ENCODE data around the gene TWSG1.
"Not testable (repeated sequence)": the region's sequence is repeated elsewhere in the genome, so short reads cannot be mapped to it uniquely, and the experiment has no call there.

Gene TWSG1

DNA sequence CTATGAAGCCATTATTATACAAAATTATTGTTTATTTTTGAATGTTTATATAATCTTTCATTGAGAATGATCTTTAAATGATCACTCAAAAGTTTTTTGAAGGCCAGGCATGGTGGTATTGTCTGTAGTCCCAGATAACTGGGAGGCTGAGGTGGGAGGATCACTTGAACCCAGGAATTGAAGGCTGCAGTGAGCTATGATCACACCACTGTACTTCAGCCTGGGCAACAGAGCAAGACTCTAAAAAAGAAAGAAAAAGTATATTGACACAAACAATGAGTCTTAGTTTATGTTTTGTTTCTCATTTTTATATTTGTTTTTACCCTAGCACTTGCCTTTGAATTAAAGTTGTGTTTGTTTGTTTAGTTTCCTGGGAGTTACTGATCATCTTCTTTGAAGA, 2.3 kb downstream of the TWSG1 start:
- FAIRE-seq: no peak

DNA sequence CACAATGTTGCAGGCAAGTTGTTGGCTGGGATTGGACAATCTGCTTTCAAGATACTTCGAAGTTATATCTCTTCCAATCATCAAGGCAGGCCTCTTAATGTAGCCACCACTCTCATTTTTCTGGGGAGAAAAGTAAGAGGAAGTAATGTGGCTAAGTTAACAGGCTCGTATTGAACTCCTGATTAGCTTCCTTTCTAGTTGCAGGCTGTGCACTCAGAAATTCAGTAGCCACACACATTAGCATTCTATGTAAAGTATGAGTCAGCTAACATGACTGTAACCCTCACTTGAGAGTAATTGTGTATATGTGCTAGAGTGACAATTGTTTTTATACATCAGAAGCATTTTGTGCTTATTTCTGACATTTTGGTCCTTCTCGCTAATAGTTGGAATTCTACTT, 3.3 kb downstream of the TWSG1 start:
- FAIRE-seq: no peak

DNA sequence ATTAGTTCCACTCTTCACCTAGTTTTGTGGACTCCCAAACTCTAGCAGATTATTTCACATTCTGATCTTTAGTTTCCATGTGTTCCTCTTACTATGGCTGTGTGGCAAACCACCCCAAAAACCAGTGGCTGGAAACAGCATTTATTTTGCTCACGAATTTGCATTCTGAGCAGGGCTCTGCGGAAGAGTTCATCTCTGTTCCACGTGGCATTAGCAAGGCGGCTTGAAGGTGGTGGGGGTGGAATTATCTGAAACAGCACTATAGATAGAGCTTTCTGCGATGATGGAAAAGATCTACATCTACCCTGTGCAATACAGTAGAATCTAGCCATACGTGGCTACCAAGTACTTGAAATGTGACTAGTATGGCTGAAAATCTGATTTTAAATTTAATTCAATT, 5.9 kb downstream of the TWSG1 start:
- FAIRE-seq: no peak

DNA sequence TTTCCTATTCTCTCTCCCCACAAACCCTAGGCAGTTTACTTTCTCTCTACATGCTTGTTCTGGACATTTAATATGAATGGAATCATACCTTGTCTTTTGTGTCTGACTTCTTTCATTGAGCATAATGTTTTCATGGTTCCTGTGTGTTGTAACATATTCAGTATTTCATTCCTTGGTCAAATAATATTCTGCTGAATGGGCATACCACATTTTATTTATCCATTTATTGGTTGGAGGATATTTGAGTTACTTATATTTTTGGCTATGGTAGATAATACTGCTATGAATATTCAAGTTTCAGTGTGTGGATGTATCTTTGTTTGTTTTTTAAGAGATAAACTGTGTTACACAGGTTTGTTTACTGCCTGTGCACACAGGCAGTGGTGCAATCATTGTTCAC, 9.0 kb downstream of the TWSG1 start:
- no peak for FAIRE-seq

GRCh38 chr18:9346775-9347174, 12.2 kb downstream of the TWSG1 start:
- no peak for FAIRE-seq

DNA sequence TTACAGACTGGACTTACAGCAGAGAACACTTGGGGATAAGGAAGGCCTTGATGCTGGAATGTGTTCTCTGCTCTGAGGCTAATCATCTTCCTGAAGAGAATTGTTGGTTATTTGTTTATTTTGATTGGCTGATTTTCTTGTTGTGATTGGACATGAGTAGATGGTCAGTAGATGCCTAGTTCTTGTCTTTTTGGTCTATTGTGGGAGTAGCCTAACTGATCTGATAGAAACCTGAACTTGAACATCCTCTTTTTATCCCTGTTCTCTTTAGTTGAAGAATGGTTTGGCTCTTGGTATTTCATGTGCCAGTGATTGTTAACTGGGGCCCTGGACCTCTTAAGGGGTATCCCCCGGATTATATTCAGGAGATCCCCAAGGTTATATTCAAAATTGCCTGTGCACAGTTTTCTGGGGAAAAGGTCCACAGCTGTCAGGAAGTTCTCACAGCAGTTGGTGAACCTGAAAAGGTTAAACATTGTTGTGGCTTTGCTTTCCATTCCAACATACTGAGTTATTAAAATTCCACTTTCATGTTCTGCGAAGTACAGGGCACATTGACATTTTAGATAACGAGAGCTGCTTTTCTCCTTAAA, 13.6 kb downstream of the TWSG1 start:
- FAIRE-seq: no peak

DNA sequence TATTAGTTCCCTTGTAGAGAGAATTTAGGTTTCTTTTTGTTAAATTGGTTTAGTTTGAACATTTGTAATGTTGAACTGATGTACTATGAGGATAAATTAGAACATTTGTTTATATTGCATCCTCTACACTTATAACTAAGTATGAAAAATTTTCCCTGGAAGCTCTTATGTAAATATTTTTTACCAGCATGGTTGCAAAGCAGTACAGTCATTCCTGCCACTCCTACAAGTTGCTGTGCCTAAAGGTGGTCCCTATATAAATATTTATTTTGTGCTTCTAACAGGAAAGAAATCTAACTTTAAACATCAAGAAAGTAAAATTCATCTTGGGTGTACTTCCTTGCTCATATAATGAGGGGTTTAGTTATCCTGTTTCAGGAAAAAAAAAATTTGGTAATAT, 14.2 kb downstream of the TWSG1 start:
- no peak for FAIRE-seq

DNA sequence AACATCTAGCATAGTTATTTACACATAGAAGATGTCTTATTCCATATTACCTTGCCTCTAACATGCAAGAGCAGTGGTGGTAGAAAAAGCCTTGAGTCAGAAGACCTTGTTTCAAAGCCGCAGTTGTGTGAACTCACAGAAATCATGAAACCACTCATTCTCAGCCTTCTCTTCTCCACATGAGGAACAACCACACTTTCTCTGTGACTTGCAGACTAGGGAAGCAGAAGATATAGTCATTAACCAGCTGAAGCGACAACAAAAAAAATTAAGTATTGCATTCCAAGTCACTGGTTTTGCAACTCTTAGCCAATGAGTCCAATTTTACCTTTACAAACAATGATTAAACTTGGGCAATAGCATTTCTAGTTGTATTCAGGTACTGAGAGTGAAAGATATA, 19.0 kb downstream of the TWSG1 start:
- no peak for FAIRE-seq

DNA sequence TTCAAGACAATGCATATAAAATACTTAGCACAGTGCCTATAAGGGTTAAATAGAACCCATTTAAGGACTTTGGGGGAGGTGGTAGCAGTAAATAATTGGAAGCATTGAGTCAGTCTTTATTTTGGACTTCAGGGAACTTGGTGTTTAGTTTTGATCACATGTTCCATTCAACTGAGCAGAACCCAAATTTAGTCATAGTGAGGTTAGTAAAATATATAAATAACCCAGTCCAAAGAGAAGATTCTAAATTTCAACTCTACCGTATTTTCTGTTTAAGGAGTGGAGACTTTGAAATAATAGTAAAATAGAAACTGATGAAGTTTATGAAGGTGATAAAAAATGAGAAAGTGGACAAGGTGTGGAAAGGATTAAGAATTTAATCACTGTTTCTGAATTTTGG, 19.7 kb downstream of the TWSG1 start:
- FAIRE-seq: no peak

DNA sequence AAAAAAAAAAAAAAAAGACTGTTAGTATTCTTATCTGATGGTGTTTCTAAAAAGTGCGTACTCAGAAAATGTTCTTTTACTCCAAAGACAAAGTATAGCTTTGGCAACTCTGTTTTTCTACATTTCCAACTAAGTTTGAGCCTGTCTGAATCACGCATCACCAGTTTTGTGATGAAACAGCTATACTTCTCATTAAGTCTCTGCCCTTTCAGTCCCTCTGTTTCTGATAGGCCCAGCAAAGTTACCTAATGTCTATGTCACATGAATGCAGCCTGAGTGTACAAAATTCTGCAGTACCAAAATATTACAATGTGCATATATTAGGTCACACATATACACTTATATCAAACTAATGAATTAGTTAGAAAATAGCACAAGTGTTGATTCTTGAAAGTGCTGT, 22.4 kb downstream of the TWSG1 start:
- no peak for FAIRE-seq

GRCh38 chr18:9359796-9360195, 25.2 kb downstream of the TWSG1 start:
- no peak for FAIRE-seq

DNA sequence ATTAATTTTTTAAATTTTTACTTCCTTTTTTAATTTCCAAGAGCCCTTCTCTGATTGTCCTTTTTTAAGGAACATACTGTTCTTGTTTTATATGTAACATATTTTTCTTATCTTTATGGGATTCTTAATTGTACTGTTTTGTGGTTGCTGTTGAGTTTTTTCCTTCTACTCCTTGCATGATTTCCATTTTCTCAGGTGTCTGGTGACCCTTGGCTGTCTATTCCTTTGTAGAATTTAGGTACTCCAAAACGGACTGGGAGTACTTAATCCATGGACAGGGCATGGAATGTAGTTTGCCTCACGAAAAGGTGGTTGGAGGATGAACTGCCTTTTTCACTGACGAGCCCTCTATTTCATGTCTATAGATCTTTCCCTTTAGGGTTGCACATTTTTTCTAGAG, 26.6 kb downstream of the TWSG1 start:
- FAIRE-seq: no peak

DNA sequence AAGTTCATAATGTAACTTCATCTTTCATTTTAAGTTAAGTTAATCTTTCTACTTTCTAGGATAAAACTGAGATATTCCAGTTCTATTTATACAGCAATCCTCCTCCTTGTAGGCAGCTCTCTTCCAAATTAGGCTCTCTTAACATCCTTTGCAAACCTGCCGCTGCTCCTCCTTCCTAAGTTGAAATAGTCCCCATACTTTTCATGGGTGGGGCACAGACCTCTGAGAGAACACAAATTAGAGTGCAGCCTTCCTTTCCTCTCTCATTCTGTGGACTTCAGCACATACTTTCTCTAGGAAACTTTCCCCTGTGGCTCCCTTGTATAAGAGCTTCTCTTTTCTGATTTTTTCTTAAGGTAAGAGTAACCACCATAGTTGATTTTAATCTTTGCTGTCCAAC, 28.3 kb downstream of the TWSG1 start:
- no peak for FAIRE-seq

- no peak for FAIRE-seq
These were observed 29.7 kb downstream of the TWSG1 start for GRCh38 chr18:9364242-9364641.

DNA sequence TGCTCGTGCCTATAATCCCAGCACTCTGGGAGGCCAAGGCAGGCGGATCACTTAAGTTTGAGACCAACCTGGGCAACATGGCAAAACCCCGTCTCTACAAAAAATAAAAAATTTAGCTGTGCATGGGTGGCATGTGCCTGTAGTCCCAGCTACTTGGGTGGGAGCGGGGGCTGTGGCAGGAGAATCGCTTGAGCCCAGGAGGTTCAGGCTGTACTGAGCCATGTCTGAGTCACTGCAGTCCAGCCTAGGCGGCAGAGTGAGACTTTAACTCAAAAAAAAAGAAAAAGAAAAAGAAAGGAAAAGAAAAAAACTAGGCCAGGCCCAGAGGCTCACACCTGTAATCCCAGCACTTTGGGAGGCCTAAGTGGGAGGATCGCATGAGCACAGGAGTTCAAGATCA, 30.8 kb downstream of the TWSG1 start:
- no peak for FAIRE-seq

GRCh38 chr18:9366126-9366714, 31.6 kb downstream of the TWSG1 start:
- no peak for FAIRE-seq

- FAIRE-seq: not testable (repeated sequence)
These were observed 38.7 kb downstream of the TWSG1 start for GRCh38 chr18:9373254-9373653.

DNA sequence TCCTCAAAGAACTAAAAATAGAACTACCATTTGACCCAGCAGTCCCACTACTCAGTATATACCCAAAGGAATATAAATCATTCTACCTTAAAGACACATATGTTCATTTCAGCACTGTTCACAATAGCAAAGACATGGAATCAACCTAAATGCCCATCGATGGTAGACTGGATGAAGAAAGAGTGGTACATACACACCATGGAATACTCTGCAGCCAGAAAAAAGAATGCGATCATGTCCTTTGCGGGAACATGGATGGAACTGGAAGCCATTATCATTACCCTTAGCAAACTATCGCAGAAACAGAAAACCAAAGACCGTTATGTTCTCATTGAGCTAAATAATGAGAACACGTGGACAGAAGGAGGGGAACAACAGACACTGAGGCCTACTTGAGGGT, 44.5 kb downstream of the TWSG1 start:
- no peak for FAIRE-seq

DNA sequence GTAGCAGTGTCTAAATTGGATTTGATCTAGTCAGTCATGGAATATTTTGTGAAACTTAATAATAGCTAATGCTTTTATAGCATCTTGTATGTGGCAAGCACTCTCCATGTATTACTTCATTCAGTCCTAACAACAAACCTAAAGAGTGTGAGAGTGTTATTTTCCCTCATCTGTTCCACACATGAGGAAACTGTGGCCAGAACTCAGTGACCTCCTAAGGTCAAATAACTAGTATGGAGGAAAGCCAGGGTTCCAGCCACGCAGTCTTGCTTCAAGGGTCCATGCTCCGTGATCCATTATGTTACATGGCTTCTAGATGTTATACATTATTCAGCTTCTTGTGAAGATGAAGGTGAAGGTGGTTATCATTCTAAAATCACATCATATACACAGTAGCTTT, 45.5 kb downstream of the TWSG1 start:
- no peak for FAIRE-seq

- no peak for FAIRE-seq
These were observed 46.2 kb downstream of the TWSG1 start for GRCh38 chr18:9380621-9381395.

DNA sequence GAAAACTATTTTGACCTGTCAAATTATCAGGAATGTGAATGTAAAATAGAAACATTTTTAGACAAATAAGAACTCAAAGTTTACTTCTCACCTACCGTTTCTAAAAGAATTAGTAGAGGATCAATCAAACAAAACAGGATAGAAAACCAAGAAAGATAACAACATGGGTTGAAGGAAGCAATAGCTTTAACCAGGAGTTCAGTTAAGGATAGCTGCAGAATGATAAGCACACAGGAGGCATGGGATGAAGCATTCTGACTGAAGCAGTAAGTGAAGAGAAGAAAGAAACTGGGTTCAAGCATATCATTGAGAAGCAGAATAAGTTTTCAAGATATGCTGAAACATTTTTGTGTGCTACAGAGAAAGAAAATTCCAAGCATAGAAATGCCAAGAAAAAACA, 52.3 kb downstream of the TWSG1 start:
- no peak for FAIRE-seq

- no peak for FAIRE-seq
These were observed 53.3 kb downstream of the TWSG1 start for GRCh38 chr18:9387891-9388290.

DNA sequence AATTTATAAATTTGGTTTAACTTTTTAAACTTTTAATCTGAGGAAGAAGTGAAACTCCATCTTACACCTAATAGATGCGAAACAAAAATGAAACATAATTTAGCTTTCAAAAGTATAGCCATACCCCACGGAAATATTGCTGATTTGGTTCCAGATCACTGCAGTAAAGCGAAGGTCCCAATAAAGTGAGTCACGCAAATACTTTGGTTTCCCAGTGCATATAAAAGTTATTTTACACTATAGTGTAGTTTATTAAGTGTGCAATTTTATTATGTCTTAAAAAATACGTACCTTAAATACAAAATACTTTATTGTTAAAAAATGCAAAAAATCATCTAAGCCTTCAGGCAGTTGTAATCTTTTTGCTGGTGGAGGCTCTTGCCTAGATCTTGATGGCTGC, 55.1 kb downstream of the TWSG1 start:
- FAIRE-seq: no peak

GRCh38 chr18:9392726-9393125, 58.2 kb downstream of the TWSG1 start:
- FAIRE-seq: no peak

GRCh38 chr18:9394046-9394445, 59.5 kb downstream of the TWSG1 start:
- no peak for FAIRE-seq

Data from colon (tissue), 2 donors.